Dendritic cell treated with granulocyte-macrophage colony-stimulating factor and Interleukin-4, amounts not matched to agents 40 ng/mL and 50 ng/mL, for 4 days (primary cell): ENCODE results near the gene CACFD1.

Source experiments
- H3K27ac Mint-ChIP-seq: one replicate; pipeline ENCODE4 v1.8.0; 2022; ENCODE audit warnings: mild to moderate bottlenecking, mixed read lengths
- H3K27me3 Mint-ChIP-seq: one replicate; pipeline ENCODE4 v1.8.0; 2022; ENCODE audit warnings: mild to moderate bottlenecking, mixed read lengths
- H3K36me3 Mint-ChIP-seq: one replicate; pipeline ENCODE4 v1.8.0; 2022; ENCODE audit warnings: low read depth, mixed read lengths
- H3K4me1 Mint-ChIP-seq: one replicate; pipeline ENCODE4 v1.8.0; 2022; ENCODE audit warnings: low read depth, mixed read lengths
- H3K4me3 Mint-ChIP-seq: one replicate; pipeline ENCODE4 v1.8.0; 2022; ENCODE audit warnings: mild to moderate bottlenecking, moderate library complexity, mixed read lengths
- H3K9me3 Mint-ChIP-seq: one replicate; pipeline ENCODE4 v1.8.0; 2022; ENCODE audit warnings: mixed read lengths
- intact Hi-C: fragments of 100-400 bp; cut with micrococcal nuclease; formaldehyde crosslinking; loops from one replicate; pipeline ENCODE4 v1.15.0; 2022

The CACFD1 gene

GRCh38 chr9:133429214-133429613 lies 30.6 kb upstream of the CACFD1 start:
- peaks cover 54% of the 10 kb centered on the region for H3K27me3 Mint-ChIP-seq
- no peaks in the 10 kb centered on the region for H3K9me3 Mint-ChIP-seq
- intact Hi-C loops, result no loop called here
- H3K27ac Mint-ChIP-seq, result no peak overlapping the region
- no peaks in the 10 kb centered on the region for H3K36me3 Mint-ChIP-seq
- no peak overlapping the region for H3K4me3 Mint-ChIP-seq
- no peaks in the 10 kb centered on the region for H3K4me1 Mint-ChIP-seq

- Mint-ChIP-seq H3K36me3 (no peaks in the 10 kb centered on the region), H3K27ac (no peak overlapping the region)
These were observed 30.1 kb upstream of the CACFD1 start for GRCh38 chr9:133429641-133430161.

GRCh38 chr9:133430244-133430643 lies 29.5 kb upstream of the CACFD1 start:
- Mint-ChIP-seq H3K9me3 (no peaks in the 10 kb centered on the region), H3K27me3 (peaks cover 52% of the 10 kb centered on the region), H3K36me3 (no peaks in the 10 kb centered on the region), H3K27ac (no peak overlapping the region), H3K4me3 (no peak overlapping the region), H3K4me1 (no peaks in the 10 kb centered on the region)
- intact Hi-C loops, result no loop called here

More at GRCh38 chr9:133429641-133430161, 30.1 kb upstream of the CACFD1 start:
- intact Hi-C loops, result no loop called here
- Mint-ChIP-seq H3K27me3 (peaks cover 54% of the 10 kb centered on the region), H3K4me1 (no peaks in the 10 kb centered on the region), H3K4me3 (no peak overlapping the region), H3K9me3 (no peaks in the 10 kb centered on the region)

- Mint-ChIP-seq H3K27ac (no peak overlapping the region), H3K36me3 (no peaks in the 10 kb centered on the region), H3K4me1 (no peaks in the 10 kb centered on the region)
These were observed 26.4 kb upstream of the CACFD1 start for GRCh38 chr9:133433351-133433843.

GRCh38 chr9:133436681-133437080 lies 23.1 kb upstream of the CACFD1 start:
- Mint-ChIP-seq H3K9me3 (no peaks in the 10 kb centered on the region), H3K4me3 (no peak overlapping the region), H3K27ac (no peak overlapping the region), H3K4me1 (no peaks in the 10 kb centered on the region), H3K27me3 (peaks cover 4% of the 10 kb centered on the region), H3K36me3 (no peaks in the 10 kb centered on the region)
- intact Hi-C loops, result no loop called here

More at GRCh38 chr9:133433351-133433843, 26.4 kb upstream of the CACFD1 start:
- intact Hi-C loops, result no loop called here
- no peak overlapping the region for H3K4me3 Mint-ChIP-seq
- peaks cover 26% of the 10 kb centered on the region for H3K27me3 Mint-ChIP-seq
- no peaks in the 10 kb centered on the region for H3K9me3 Mint-ChIP-seq

- Mint-ChIP-seq H3K4me3 (no peak overlapping the region), H3K27ac (no peak overlapping the region), H3K4me1 (no peaks in the 10 kb centered on the region), H3K36me3 (no peaks in the 10 kb centered on the region), H3K9me3 (no peaks in the 10 kb centered on the region), H3K27me3 (no peaks in the 10 kb centered on the region)
- intact Hi-C loops, result no loop called here
These were observed 21.8 kb upstream of the CACFD1 start for GRCh38 chr9:133437753-133438531.

- Mint-ChIP-seq H3K36me3 (no peaks in the 10 kb centered on the region), H3K4me1 (no peaks in the 10 kb centered on the region), H3K27ac (no peak overlapping the region), H3K4me3 (no peak overlapping the region), H3K27me3 (no peaks in the 10 kb centered on the region), H3K9me3 (no peaks in the 10 kb centered on the region)
- intact Hi-C loops, result no loop called here
These were observed 20.4 kb upstream of the CACFD1 start for GRCh38 chr9:133439337-133439736.

GRCh38 chr9:133440874-133441273 lies 18.9 kb upstream of the CACFD1 start:
- Mint-ChIP-seq H3K27ac (no peak overlapping the region), H3K4me1 (no peaks in the 10 kb centered on the region), H3K27me3 (no peaks in the 10 kb centered on the region), H3K36me3 (no peaks in the 10 kb centered on the region), H3K9me3 (no peaks in the 10 kb centered on the region), H3K4me3 (no peak overlapping the region)
- intact Hi-C loops, result no loop called here

- intact Hi-C loops, result no loop called here
- Mint-ChIP-seq H3K36me3 (no peaks in the 10 kb centered on the region), H3K4me3 (no peak overlapping the region), H3K9me3 (no peaks in the 10 kb centered on the region), H3K27ac (no peak overlapping the region), H3K4me1 (no peaks in the 10 kb centered on the region), H3K27me3 (no peaks in the 10 kb centered on the region)
These were observed 18.2 kb upstream of the CACFD1 start for GRCh38 chr9:133441571-133441970.

GRCh38 chr9:133443248-133443647 lies 16.5 kb upstream of the CACFD1 start:
- Mint-ChIP-seq H3K9me3 (no peaks in the 10 kb centered on the region), H3K4me1 (no peaks in the 10 kb centered on the region), H3K27ac (no peak overlapping the region), H3K4me3 (no peak overlapping the region), H3K27me3 (peaks cover 2% of the 10 kb centered on the region), H3K36me3 (no peaks in the 10 kb centered on the region)
- intact Hi-C loops, result no loop called here

GRCh38 chr9:133443982-133444381 lies 15.8 kb upstream of the CACFD1 start:
- Mint-ChIP-seq H3K36me3 (no peaks in the 10 kb centered on the region), H3K27me3 (peaks cover 2% of the 10 kb centered on the region), H3K27ac (no peak overlapping the region), H3K4me3 (no peak overlapping the region), H3K4me1 (no peaks in the 10 kb centered on the region), H3K9me3 (no peaks in the 10 kb centered on the region)
- intact Hi-C loops, result no loop called here

- Mint-ChIP-seq H3K27me3 (peaks cover 2% of the 10 kb centered on the region), H3K9me3 (no peaks in the 10 kb centered on the region), H3K4me3 (no peak overlapping the region), H3K36me3 (no peaks in the 10 kb centered on the region), H3K27ac (no peak overlapping the region), H3K4me1 (no peaks in the 10 kb centered on the region)
- intact Hi-C loops, result no loop called here
These were observed 14.3 kb upstream of the CACFD1 start for GRCh38 chr9:133445293-133445969.

- no peaks in the 10 kb centered on the region for H3K36me3 Mint-ChIP-seq
- no peaks in the 10 kb centered on the region for H3K4me1 Mint-ChIP-seq
- H3K4me3 Mint-ChIP-seq, result no peak overlapping the region
- H3K27ac Mint-ChIP-seq, result no peak overlapping the region
- H3K27me3 Mint-ChIP-seq, result peaks cover 2% of the 10 kb centered on the region
- no peaks in the 10 kb centered on the region for H3K9me3 Mint-ChIP-seq
- intact Hi-C loops, result no loop called here
These were observed 11.2 kb upstream of the CACFD1 start for GRCh38 chr9:133448487-133448972.

GRCh38 chr9:133449760-133450159 lies 10.0 kb upstream of the CACFD1 start:
- H3K36me3 Mint-ChIP-seq, result no peaks in the 10 kb centered on the region
- peaks cover 2% of the 10 kb centered on the region for H3K27me3 Mint-ChIP-seq
- intact Hi-C loops, result no loop called here
- no peak overlapping the region for H3K27ac Mint-ChIP-seq
- H3K4me3 Mint-ChIP-seq, result no peak overlapping the region
- no peaks in the 10 kb centered on the region for H3K4me1 Mint-ChIP-seq
- no peaks in the 10 kb centered on the region for H3K9me3 Mint-ChIP-seq
